Measurements from ENCODE around the gene OPRD1. TPM values are rescaled to one million over a fixed set of nuclear protein-coding genes. Genes with fewer than 3 reads are reported as not detected.

Gene OPRD1
- total RNA-seq, 4 donors from 2014 or later = not detected

DNA sequence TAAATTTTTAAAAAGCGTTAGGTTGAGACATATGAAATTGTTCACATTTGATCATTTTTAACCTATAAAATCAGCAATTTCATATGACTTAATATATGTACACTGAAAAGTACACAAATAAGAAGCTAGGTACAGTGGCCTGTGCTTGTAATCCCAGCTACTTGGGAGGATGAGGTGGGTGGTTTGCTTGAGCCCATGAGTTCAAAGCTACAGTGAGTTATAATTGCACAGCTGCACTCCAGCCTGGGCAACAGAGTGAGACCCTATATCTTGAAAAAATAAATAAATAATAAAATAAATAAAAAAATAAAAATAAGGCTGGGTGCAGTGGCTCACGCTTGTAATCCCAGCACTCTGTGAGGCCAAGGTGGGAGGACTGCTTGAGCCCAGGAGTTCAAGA is 97.2 kb downstream of the OPRD1 start:
- intact Hi-C loops (cut with DNase I) = no loop called here
- WGBS, 2 donors = 86 to 93% methylated on average over 2 of the region's 2 CpGs
- Histone ChIP-seq H3K4me3 (no peak overlapping the region), H3K27ac (no peak overlapping the region), H3K27me3 (no peaks in the 10 kb centered on the region), H3K36me3 (peaks cover 0 to 5% (median 0%) of the 10 kb centered on the region in 3 donors), H3K9me3 (peaks cover 0 to 3% (median 0%) of the 10 kb centered on the region in 3 donors), H3K4me1 (peaks cover 0 to 17% (median 7%) of the 10 kb centered on the region in 3 donors)
- DNase-seq = no peak
- TF ChIP-seq POLR2A (IDR thresholded peaks at IDR 0.05) (no peak), CTCF (IDR thresholded peaks at IDR 0.05) (no peak)

- Histone ChIP-seq H3K27me3 (no peaks in the 10 kb centered on the region), H3K36me3 (peaks cover 0 to 5% (median 0%) of the 10 kb centered on the region in 3 donors), H3K9me3 (no peaks in the 10 kb centered on the region), H3K4me1 (peaks cover 5 to 24% (median 7%) of the 10 kb centered on the region in 3 donors), H3K27ac (no peak overlapping the region), H3K4me3 (no peak overlapping the region)
- WGBS, 2 donors = 81 to 89% methylated on average over 4 to 5 of the region's 7 CpGs
- intact Hi-C loops (cut with DNase I) = no loop called here
- TF ChIP-seq CTCF (IDR thresholded peaks at IDR 0.05) (no peak), POLR2A (IDR thresholded peaks at IDR 0.05) (no peak)
- no peak for DNase-seq
Measured at GRCh38 chr1:28910379-28911115, 98.6 kb downstream of the OPRD1 start.

- H3K36me3 ChIP-seq = peaks cover 0 to 5% (median 0%) of the 10 kb centered on the region in 3 donors
- no peak for DNase-seq
- intact Hi-C loops (cut with DNase I) = no loop called here
- H3K27ac ChIP-seq = peak overlapping the region; percentile 62 to 80 (median 72)
- TF ChIP-seq POLR2A (IDR thresholded peaks at IDR 0.05) = no peak
- no peak for TF ChIP-seq CTCF (IDR thresholded peaks at IDR 0.05)
- no peaks in the 10 kb centered on the region for H3K27me3 ChIP-seq
- no peaks in the 10 kb centered on the region for H3K9me3 ChIP-seq
- H3K4me3 ChIP-seq = peak overlapping the region; percentile 59 to 89 (median 78)
- 22 to 33% methylated on average over 9 to 10 of the region's 10 CpGs for WGBS, 2 donors
- H3K4me1 ChIP-seq = peaks cover 5 to 39% (median 7%) of the 10 kb centered on the region in 3 donors
Measured at GRCh38 chr1:28913786-28914227, 101.8 kb downstream of the OPRD1 start.

DNA sequence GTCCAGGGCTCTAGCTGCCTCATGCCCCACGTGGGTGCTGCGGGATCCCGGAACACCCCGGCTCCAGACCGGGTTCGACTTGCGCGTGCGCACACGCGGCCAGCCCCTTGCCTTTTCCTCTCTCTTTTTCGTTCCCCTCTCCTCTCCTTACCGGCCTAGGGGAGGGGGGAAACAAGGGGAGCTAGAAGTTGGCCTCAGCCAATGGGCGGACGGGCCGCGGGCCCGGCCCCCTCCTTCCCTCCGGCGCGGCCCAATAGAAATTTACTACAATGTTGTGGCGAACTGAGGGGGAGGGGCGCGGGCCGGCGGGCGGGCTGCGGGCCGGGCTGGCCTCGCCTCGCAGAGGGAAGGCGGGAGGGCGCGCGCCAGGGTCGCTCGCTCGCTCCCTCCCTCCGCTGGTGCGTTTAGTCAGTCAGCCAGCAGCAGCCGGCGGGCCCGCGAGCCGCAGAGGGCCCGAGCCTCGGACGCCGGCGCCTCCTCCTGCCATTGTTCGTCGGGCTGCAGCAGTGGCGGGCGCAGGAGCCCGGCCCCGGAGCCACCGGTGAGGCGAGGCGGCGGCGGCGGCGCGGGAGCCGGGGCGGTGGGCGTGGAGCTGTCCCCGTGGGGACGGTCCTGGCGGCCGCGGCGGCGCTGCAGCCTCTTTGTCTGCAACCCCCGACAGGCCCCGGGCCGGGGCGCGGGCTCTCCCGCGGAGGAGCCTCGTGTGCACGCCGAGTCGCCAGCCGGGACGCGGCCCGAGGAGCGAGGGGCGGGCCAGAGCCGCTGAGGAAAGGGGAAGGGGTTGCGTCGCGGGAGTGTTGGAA is 102.5 kb downstream of the OPRD1 start, which contains the start of gene EPB41:
Gene EPB41, plus strand, starts transcription at position 342 of the 803 bp plus-strand sequence. CDS start 72,869 bp downstream, outside the sequence.
- H3K27me3 ChIP-seq = no peaks in the 10 kb centered on the region
- peak in 1 of 6 experiments; percentile 8 for TF ChIP-seq CTCF (IDR thresholded peaks at IDR 0.05)
- peak in 2 of 4 donors; percentile 15 to 81 for TF ChIP-seq POLR2A (IDR thresholded peaks at IDR 0.05)
- peaks cover 5 to 39% (median 7%) of the 10 kb centered on the region in 3 donors for H3K4me1 ChIP-seq
- peaks cover 0 to 5% (median 0%) of the 10 kb centered on the region in 3 donors for H3K36me3 ChIP-seq
- H3K27ac ChIP-seq = peak within 1 kb of the TSS; percentile 62 to 80 (median 72)
- intact Hi-C loops (cut with DNase I) = no loop called here
- H3K9me3 ChIP-seq = no peaks in the 10 kb centered on the region
- peak; percentile 34 for DNase-seq
- H3K4me3 ChIP-seq = peak within 1 kb of the TSS; percentile 59 to 89 (median 78)
- 0% methylated on average over 11 to 16 of the region's 95 CpGs for WGBS, 2 donors

Data from esophagus squamous epithelium (tissue), 5 donors.